ENCODE results near the gene MORC1.

MORC1 gene

GRCh38 chr3:109023656-109024254, 94.2 kb downstream of the MORC1 start:
- H3K9ac ChIP-seq (ENCODE audit: low read length) = no peak overlapping the region
- no peaks in the 10 kb centered on the region for H3K4me1 ChIP-seq (ENCODE audit: control insufficient read depth, low read depth, low read length)
- H3K9me3 ChIP-seq (ENCODE audit: control insufficient read depth, low read depth, low read length) = no peaks in the 10 kb centered on the region
- no peak overlapping the region for H3K4me3 ChIP-seq (ENCODE audit: low read length)
- no peak overlapping the region for H3K27ac ChIP-seq (ENCODE audit: low read length)
- no peaks in the 10 kb centered on the region for H3K27me3 ChIP-seq (ENCODE audit: control insufficient read depth, insufficient read depth, low read length)
- no peaks in the 10 kb centered on the region for H3K36me3 ChIP-seq (ENCODE audit: control insufficient read depth, low read depth, low read length)

GRCh38 chr3:109023167-109023566, 94.8 kb downstream of the MORC1 start:
- Histone ChIP-seq H3K36me3 (ENCODE audit: control insufficient read depth, low read depth, low read length) (no peaks in the 10 kb centered on the region), H3K27ac (ENCODE audit: low read length) (no peak overlapping the region), H3K27me3 (ENCODE audit: control insufficient read depth, insufficient read depth, low read length) (no peaks in the 10 kb centered on the region), H3K9me3 (ENCODE audit: control insufficient read depth, low read depth, low read length) (no peaks in the 10 kb centered on the region), H3K9ac (ENCODE audit: low read length) (no peak overlapping the region), H3K4me1 (ENCODE audit: control insufficient read depth, low read depth, low read length) (no peaks in the 10 kb centered on the region), H3K4me3 (ENCODE audit: low read length) (no peak overlapping the region)

GRCh38 chr3:109021556-109021955, 96.4 kb downstream of the MORC1 start:
- Histone ChIP-seq H3K9ac (ENCODE audit: low read length) (no peak overlapping the region), H3K36me3 (ENCODE audit: control insufficient read depth, low read depth, low read length) (no peaks in the 10 kb centered on the region), H3K27ac (ENCODE audit: low read length) (no peak overlapping the region), H3K27me3 (ENCODE audit: control insufficient read depth, insufficient read depth, low read length) (no peaks in the 10 kb centered on the region), H3K4me3 (ENCODE audit: low read length) (no peak overlapping the region), H3K9me3 (ENCODE audit: control insufficient read depth, low read depth, low read length) (no peaks in the 10 kb centered on the region), H3K4me1 (ENCODE audit: control insufficient read depth, low read depth, low read length) (no peaks in the 10 kb centered on the region)

- H3K9me3 ChIP-seq (ENCODE audit: control insufficient read depth, low read depth, low read length) = no peaks in the 10 kb centered on the region
- H3K4me1 ChIP-seq (ENCODE audit: control insufficient read depth, low read depth, low read length) = no peaks in the 10 kb centered on the region
- H3K27me3 ChIP-seq (ENCODE audit: control insufficient read depth, insufficient read depth, low read length) = no peaks in the 10 kb centered on the region
- H3K36me3 ChIP-seq (ENCODE audit: control insufficient read depth, low read depth, low read length) = no peaks in the 10 kb centered on the region
- H3K27ac ChIP-seq (ENCODE audit: low read length) = no peak overlapping the region
- no peak overlapping the region for H3K4me3 ChIP-seq (ENCODE audit: low read length)
- no peak overlapping the region for H3K9ac ChIP-seq (ENCODE audit: low read length)
Observed at GRCh38 chr3:109018828-109019227, 99.1 kb downstream of the MORC1 start.

GRCh38 chr3:109005443-109005842, 112.5 kb downstream of the MORC1 start:
- H3K4me3 ChIP-seq (ENCODE audit: low read length) = no peak overlapping the region
- no peak overlapping the region for H3K27ac ChIP-seq (ENCODE audit: low read length)

GRCh38 chr3:108998436-108998835, 119.5 kb downstream of the MORC1 start:
- Histone ChIP-seq H3K4me1 (ENCODE audit: control insufficient read depth, low read depth, low read length) (no peaks in the 10 kb centered on the region), H3K4me3 (ENCODE audit: low read length) (no peak overlapping the region), H3K36me3 (ENCODE audit: control insufficient read depth, low read depth, low read length) (no peaks in the 10 kb centered on the region), H3K9me3 (ENCODE audit: control insufficient read depth, low read depth, low read length) (no peaks in the 10 kb centered on the region), H3K27me3 (ENCODE audit: control insufficient read depth, insufficient read depth, low read length) (no peaks in the 10 kb centered on the region), H3K9ac (ENCODE audit: low read length) (no peak overlapping the region), H3K27ac (ENCODE audit: low read length) (no peak overlapping the region)

More at GRCh38 chr3:109005443-109005842, 112.5 kb downstream of the MORC1 start:
- no peaks in the 10 kb centered on the region for H3K27me3 ChIP-seq (ENCODE audit: control insufficient read depth, insufficient read depth, low read length)
- no peak overlapping the region for H3K9ac ChIP-seq (ENCODE audit: low read length)
- no peaks in the 10 kb centered on the region for H3K9me3 ChIP-seq (ENCODE audit: control insufficient read depth, low read depth, low read length)
- no peaks in the 10 kb centered on the region for H3K4me1 ChIP-seq (ENCODE audit: control insufficient read depth, low read depth, low read length)
- no peaks in the 10 kb centered on the region for H3K36me3 ChIP-seq (ENCODE audit: control insufficient read depth, low read depth, low read length)

- H3K27ac ChIP-seq (ENCODE audit: low read length) = no peak overlapping the region
- H3K4me3 ChIP-seq (ENCODE audit: low read length) = no peak overlapping the region
- H3K9me3 ChIP-seq (ENCODE audit: control insufficient read depth, low read depth, low read length) = no peaks in the 10 kb centered on the region
- no peaks in the 10 kb centered on the region for H3K36me3 ChIP-seq (ENCODE audit: control insufficient read depth, low read depth, low read length)
- no peaks in the 10 kb centered on the region for H3K27me3 ChIP-seq (ENCODE audit: control insufficient read depth, insufficient read depth, low read length)
- no peaks in the 10 kb centered on the region for H3K4me1 ChIP-seq (ENCODE audit: control insufficient read depth, low read depth, low read length)
- no peak overlapping the region for H3K9ac ChIP-seq (ENCODE audit: low read length)
Observed at GRCh38 chr3:108985844-108986243, 132.1 kb downstream of the MORC1 start.

- Histone ChIP-seq H3K4me3 (ENCODE audit: low read length) (no peak overlapping the region), H3K9ac (ENCODE audit: low read length) (no peak overlapping the region), H3K36me3 (ENCODE audit: control insufficient read depth, low read depth, low read length) (no peaks in the 10 kb centered on the region), H3K4me1 (ENCODE audit: control insufficient read depth, low read depth, low read length) (no peaks in the 10 kb centered on the region), H3K9me3 (ENCODE audit: control insufficient read depth, low read depth, low read length) (no peaks in the 10 kb centered on the region), H3K27ac (ENCODE audit: low read length) (no peak overlapping the region), H3K27me3 (ENCODE audit: control insufficient read depth, insufficient read depth, low read length) (no peaks in the 10 kb centered on the region)
Observed at GRCh38 chr3:108983051-108983450, 134.9 kb downstream of the MORC1 start.

- Histone ChIP-seq H3K36me3 (ENCODE audit: control insufficient read depth, low read depth, low read length) (no peaks in the 10 kb centered on the region), H3K27me3 (ENCODE audit: control insufficient read depth, insufficient read depth, low read length) (no peaks in the 10 kb centered on the region), H3K27ac (ENCODE audit: low read length) (no peak overlapping the region), H3K9me3 (ENCODE audit: control insufficient read depth, low read depth, low read length) (no peaks in the 10 kb centered on the region), H3K9ac (ENCODE audit: low read length) (no peak overlapping the region), H3K4me1 (ENCODE audit: control insufficient read depth, low read depth, low read length) (no peaks in the 10 kb centered on the region), H3K4me3 (ENCODE audit: low read length) (no peak overlapping the region)
Observed at GRCh38 chr3:108976058-108976457, 141.9 kb downstream of the MORC1 start.

- Histone ChIP-seq H3K4me3 (ENCODE audit: low read length) (no peak overlapping the region), H3K9ac (ENCODE audit: low read length) (no peak overlapping the region), H3K27ac (ENCODE audit: low read length) (no peak overlapping the region), H3K4me1 (ENCODE audit: control insufficient read depth, low read depth, low read length) (no peaks in the 10 kb centered on the region), H3K36me3 (ENCODE audit: control insufficient read depth, low read depth, low read length) (no peaks in the 10 kb centered on the region), H3K27me3 (ENCODE audit: control insufficient read depth, insufficient read depth, low read length) (no peaks in the 10 kb centered on the region), H3K9me3 (ENCODE audit: control insufficient read depth, low read depth, low read length) (no peaks in the 10 kb centered on the region)
Observed at GRCh38 chr3:108973019-108973418, 144.9 kb downstream of the MORC1 start.

GRCh38 chr3:108972482-108972881, 145.5 kb downstream of the MORC1 start:
- Histone ChIP-seq H3K36me3 (ENCODE audit: control insufficient read depth, low read depth, low read length) (no peaks in the 10 kb centered on the region), H3K9me3 (ENCODE audit: control insufficient read depth, low read depth, low read length) (no peaks in the 10 kb centered on the region), H3K4me3 (ENCODE audit: low read length) (no peak overlapping the region), H3K9ac (ENCODE audit: low read length) (no peak overlapping the region), H3K4me1 (ENCODE audit: control insufficient read depth, low read depth, low read length) (no peaks in the 10 kb centered on the region), H3K27me3 (ENCODE audit: control insufficient read depth, insufficient read depth, low read length) (no peaks in the 10 kb centered on the region), H3K27ac (ENCODE audit: low read length) (no peak overlapping the region)

- no peak overlapping the region for H3K4me3 ChIP-seq (ENCODE audit: low read length)
- no peaks in the 10 kb centered on the region for H3K27me3 ChIP-seq (ENCODE audit: control insufficient read depth, insufficient read depth, low read length)
- H3K4me1 ChIP-seq (ENCODE audit: control insufficient read depth, low read depth, low read length) = no peaks in the 10 kb centered on the region
- no peak overlapping the region for H3K27ac ChIP-seq (ENCODE audit: low read length)
- no peaks in the 10 kb centered on the region for H3K36me3 ChIP-seq (ENCODE audit: control insufficient read depth, low read depth, low read length)
- no peaks in the 10 kb centered on the region for H3K9me3 ChIP-seq (ENCODE audit: control insufficient read depth, low read depth, low read length)
- no peak overlapping the region for H3K9ac ChIP-seq (ENCODE audit: low read length)
Observed at GRCh38 chr3:108970561-108970960, 147.4 kb downstream of the MORC1 start.
